ENCODE measurements around the gene MRPS24.

DNA sequence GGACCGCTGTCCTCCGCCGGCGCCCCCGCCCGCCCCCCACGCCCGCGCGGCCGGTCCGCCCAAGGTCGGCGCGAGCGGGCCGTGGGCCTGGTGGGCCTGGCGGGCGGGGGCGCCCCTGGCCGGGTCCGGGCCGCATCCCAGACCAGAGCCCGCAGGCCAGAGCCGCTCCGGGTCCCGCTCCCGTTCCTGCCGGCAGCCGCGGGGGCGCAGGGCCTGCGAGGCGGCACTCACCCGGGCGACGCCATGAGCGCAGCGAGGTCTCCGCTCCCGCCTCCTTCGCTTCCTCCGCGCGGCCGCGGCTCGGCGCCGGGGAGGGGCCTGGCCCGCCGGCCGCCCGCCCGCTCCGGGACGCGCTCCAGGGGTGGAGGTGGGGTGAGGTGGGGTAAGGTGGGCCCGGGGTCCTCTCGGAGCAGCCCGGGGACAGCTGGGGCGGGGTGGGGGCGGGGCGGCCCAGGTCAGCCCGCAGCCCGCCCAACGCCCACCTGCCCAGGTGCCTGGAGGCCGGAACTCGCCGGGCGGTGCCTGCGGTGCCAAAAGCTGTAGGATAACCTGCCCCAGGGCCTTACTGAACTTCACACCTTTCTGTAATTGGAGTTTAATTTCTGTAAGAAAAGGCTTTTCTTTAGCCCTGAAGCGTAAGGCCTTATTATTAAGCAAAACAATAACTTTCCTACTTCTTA is 37.2 kb upstream of the MRPS24 start, which contains the start of gene URGCP:
- TF ChIP-seq, protein P1, sequence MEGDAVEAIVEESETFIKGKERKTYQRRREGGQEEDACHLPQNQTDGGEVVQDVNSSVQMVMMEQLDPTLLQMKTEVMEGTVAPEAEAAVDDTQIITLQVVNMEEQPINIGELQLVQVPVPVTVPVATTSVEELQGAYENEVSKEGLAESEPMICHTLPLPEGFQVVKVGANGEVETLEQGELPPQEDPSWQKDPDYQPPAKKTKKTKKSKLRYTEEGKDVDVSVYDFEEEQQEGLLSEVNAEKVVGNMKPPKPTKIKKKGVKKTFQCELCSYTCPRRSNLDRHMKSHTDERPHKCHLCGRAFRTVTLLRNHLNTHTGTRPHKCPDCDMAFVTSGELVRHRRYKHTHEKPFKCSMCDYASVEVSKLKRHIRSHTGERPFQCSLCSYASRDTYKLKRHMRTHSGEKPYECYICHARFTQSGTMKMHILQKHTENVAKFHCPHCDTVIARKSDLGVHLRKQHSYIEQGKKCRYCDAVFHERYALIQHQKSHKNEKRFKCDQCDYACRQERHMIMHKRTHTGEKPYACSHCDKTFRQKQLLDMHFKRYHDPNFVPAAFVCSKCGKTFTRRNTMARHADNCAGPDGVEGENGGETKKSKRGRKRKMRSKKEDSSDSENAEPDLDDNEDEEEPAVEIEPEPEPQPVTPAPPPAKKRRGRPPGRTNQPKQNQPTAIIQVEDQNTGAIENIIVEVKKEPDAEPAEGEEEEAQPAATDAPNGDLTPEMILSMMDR (IDR thresholded peaks at IDR 0.05; ENCODE audit: low read depth, low read length) = no peak
- no peak for TF ChIP-seq EZH2phosphoT487 (IDR thresholded peaks at IDR 0.05; ENCODE audit: low read depth)
